Stimulated activated CD4-positive, alpha-beta T cell treated with anti-CD3 and anti-CD28 coated beads, Interleukin-15, amount 100 ng/mL, for 48 hours (primary cell): ENCODE data around the gene SYCE1L.
A peak's percentile ranks its signal among the peaks of the same experiment; 100 is the strongest.
"Not testable (repeated sequence)": the region's sequence is repeated elsewhere in the genome, so short reads cannot be mapped to it uniquely, and the experiment has no call there.

Experiments used
- DNase-seq, 2 donors: peaks; one replicate each; pipeline ENCODE4 v3.0.0-alpha.2; 2020; ENCODE audit warnings: low read depth in 2 of 2

Gene SYCE1L

DNA sequence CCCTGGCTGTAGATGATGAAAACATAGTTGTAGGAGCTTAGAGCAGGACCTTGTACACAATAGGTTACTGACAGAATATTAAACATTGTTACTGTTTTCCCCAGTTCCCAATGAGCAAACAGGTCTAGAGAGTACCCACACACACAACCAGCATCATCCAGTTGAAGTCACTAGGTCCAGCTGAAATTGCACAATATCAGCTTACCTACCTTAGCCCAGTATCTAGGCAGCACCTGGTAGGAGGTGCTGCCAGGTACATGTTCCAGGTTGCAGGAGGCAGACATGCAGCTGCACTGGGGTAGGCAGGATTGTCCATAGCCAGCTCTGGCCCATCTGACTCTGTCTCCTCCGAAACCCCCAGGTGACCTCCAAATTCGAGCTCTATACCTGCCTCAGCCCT lies 1.5 kb upstream of the SYCE1L start:
- no peak for DNase-seq

DNA sequence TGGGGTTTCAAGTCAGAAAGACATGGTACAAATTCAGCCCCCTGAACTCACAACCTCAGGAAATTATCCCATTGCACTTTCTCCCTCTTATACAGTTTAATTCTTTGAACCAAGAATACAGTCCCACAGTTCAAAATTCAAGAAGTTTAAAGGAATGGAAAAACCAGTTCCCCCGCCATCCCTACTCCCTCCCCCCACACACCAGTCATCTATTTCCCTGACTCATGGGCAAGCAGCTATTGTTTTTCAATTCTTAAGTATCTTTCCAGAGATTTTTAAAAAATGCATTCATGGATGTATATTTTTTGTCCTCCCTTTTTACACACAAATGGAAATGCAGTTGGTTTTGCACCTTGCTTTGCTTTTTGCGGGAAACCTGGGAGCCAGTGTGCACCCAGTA lies 7.3 kb downstream of the SYCE1L start:
- no peak for DNase-seq

DNA sequence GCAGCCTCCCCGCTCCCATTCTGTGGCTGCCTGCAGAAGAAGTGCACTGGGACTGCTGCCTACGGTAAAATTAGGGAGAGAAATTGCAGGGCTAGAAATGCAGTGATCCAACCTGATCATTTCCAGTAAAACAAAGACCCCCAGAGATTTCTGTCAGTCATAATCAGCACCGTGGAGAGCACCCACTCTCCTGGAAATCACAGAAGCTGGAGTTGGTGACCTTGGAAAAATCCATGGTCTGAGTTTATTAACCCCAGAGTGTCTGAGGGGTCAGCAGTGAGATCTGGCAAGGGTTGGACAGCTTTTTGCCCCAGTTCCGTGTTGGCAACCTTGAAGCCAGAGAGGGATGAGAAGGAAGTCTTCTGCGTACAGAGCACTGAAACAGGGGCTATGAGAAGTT lies 7.8 kb downstream of the SYCE1L start:
- no peak for DNase-seq

DNA sequence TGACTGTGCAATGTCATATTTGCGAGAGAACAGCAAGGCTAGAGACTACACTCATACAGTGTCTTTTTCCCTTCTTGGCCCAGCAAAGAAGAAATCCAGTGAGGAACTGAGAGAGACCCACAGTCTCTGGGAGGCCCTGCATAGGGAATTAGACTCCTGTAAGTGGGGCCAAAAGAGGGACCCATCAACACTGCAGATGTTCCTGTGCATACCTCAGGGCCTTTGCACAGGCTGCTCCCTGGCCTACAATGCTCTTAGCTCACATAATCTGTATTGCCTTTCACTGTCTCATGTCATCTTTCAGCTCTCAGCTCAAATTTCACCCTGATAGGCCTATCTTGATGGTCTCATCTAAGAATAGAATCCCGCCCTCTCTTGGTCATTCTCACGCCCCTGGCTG lies 9.2 kb downstream of the SYCE1L start:
- DNase-seq, result no peak

DNA sequence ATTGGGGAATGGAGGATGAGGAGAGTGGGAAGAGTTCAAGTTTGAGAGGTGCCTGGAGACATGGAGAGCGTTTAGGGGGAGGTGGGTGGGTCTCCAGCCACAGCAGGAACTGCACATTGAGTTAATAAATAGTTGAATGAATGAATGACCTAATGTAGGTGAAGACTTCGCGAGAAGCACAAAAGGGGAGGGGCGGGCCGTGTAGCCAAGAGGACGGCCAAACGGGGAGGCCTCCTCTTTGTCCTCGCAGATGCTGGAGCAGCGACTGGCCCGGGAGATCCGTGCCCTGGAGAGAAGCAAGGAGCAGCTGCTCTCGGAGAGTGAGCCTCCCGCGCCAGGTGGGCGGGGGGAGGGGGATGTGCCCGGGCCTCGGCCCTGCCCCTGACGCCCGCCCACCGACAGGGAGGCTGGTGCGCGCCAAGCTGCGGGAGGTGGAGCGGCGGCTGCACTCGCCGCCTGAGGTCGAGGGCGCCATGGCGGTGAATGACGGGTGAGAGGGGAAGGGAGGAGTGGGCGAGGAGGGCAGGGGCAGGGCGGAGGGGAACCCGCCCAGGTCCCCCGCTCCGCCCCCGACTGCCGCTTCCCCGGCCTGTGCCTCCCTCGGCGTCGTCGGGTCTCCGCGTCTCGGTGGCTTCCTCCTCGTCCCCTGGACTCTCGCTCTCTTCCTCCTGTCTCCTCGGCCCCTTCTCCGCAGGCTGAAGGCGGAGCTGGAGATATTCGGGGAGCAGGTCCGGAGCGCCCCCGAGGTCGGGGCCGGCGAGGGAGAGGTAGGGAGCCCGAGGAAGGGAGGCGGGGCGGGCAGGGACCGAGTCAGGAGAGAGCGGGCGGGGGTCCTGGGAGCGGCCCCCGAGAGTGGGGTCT lies 12.9 kb downstream of the SYCE1L start:
- DNase-seq, result peak in 1 of 2 donors; percentile 66

DNA sequence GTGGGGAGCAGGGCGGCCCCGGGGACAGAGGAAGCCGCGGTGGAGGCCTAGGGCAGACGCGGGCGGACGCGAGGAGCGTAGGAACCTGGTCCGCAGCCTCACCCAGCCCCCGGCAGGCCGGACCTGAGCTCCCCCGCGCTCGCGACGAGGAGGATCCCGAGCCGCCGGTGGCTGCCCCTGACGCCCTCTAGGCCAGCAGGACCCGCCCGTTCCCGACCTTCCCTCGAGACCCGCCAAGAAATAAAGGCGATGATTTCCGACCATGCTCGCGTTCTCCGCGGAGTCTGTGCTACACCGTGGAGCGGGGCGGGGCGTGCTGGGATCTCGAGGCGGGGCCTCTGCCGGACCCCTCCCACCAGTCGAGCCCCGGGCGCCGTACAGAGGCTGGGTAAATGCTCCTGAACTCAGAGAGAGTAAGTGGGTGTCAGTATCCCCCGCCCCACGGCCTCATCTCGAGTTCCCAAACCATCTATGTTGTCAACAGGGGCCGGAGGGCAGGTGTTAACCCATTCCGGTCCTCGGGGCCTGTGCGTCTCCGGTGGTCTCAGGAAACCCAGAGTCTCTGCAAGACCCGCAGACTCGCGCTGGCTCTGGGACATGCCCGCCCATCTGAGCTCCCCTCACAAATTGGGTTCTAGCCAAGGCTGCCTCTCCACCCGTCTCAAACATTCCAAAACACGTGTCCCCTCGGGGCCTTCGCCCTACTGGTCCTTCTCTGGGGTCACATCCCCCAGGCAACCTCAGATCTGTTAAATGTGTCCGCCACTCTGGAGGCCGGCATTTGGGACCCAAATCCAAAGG lies 13.7 kb downstream of the SYCE1L start:
- DNase-seq, result peak; percentile 44 to 65

DNA sequence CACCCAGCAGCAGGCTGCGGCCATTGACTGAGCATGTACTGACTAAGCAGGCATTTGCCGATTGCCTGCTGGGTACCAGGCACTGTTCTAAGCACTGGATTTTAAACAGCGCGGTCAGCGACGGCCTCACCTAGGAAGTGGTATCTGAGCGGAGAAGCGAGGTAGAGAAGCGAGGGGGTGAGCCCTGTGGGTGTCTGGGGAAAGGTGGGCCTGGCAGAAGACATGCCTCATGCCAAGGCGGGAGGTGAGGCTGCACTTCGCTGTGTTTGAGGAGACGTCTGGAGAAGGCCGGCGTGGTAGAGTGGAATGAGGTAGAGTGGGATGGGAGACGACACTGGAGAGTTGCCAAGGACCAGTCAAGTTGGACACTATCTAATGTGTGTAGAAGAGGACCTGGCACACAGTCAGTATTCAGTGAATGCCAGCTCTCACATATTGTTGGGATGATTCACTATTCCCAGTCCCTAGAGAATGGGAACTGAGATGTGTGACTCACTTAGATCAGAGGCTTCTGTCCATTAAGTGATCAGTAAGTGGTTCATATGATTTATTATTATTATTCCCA lies 14.4 kb downstream of the SYCE1L start:
- no peak for DNase-seq

DNA sequence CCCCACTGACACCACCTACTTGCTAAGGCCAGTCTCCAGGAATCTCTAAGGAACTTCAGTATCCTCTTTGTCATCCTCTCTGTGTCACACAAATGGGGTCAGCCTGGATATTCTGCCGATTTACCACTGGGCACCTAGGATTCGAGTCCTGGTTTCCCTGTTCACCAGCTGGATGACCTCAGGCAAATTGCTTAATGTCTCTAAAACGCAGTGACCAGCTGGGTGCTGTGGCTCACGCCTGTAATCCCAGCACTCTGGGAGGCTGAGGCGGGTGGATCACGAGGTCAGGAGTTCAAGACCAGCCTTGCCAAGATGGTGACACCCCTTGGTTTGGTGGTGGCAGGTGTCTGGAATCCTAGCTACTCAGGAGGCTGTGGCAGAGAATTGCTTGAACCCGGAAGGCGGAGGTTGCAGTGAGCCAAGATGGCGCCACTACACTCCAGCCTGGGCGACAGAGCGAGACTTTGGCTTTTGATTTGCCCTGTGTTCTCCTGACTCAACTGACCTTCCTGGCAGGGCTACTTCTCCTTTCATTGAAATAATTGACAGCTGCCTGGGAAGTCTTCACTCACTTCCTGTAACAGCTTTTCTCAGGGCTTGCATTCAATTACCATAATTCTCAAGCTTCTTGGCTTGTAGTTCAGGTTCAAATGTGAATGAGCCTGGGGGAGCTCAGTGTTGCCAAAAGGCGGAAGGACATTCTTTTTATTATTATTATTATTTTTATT lies 15.4 kb downstream of the SYCE1L start:
- DNase-seq, result no peak

DNA sequence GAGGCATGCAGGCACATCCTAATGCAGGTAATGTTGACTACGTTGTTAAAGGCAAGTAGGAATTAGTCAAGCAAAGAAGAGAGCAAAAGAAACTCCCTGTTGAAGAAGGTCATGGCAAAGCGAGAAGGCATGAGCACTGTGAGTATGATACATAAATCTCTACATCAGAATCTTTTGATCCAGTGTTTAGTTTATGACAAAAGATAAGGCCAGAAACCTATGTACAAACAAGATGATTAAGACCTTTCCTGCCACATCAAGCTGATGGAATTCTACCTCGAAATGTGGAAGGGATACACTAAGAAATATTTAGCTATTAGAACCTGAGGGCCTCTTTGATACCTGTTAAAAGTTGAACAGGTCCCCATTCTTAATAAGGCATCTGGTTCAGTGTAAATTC lies 20.2 kb downstream of the SYCE1L start:
- DNase-seq, result no peak

DNA sequence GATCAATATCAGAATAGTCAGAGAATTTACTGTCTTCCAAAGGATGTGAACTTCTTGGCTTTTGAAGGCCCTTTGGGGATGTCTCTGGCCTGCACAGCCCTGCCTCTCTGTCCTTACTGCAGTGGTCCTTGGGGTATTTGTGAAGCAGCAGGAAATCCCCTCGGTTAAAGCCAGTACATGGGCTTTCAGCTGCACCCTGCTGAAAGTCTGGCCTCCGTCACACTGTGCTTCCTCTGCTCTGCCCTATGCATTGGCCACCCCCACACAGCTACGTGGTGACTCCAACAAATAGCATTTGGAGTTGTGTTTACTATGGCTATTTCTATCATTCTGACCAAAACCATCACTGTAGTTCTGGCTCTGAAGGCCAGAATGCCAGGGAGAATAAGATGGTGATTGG lies 21.2 kb downstream of the SYCE1L start:
- DNase-seq, result no peak

DNA sequence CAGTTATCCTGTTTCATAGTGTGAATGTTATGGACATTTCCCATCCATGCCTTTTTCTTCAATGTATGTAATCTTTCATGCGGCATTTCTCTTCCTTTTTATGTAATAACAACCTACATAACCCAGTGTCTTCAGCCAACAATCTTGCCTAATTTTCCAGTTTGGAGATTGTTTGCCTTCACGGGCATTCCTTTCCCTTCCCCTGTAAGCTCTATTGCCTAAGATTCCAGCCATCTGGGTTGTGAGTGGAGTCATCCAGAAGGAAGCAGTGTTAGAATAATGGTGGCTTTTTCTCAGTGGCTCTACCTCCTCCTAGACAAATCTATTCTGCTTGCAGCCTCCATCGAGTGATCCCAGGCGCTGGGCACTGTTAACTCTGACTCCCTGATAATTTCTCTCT lies 22.3 kb downstream of the SYCE1L start:
- no peak for DNase-seq

DNA sequence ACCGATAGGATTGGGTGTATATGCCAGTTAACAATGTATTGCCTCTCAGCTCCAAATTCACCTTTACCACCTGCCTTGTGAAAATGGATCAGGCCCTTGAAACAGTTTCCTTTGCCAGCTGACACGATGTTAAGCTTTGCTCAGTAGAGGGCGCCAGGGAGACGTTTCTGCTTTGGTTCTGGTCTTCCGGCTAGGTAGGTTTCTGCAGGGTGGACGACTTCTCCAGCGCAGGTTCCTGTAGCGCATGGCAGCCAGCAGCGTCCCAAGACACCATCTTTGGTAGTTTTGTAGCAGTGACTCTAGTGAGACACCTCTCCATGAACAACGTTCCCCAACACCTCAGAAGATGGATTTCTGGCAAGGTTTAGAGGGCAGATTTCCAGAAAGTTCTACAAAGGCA lies 24.0 kb downstream of the SYCE1L start:
- peak in 1 of 2 donors; percentile 14 for DNase-seq

DNA sequence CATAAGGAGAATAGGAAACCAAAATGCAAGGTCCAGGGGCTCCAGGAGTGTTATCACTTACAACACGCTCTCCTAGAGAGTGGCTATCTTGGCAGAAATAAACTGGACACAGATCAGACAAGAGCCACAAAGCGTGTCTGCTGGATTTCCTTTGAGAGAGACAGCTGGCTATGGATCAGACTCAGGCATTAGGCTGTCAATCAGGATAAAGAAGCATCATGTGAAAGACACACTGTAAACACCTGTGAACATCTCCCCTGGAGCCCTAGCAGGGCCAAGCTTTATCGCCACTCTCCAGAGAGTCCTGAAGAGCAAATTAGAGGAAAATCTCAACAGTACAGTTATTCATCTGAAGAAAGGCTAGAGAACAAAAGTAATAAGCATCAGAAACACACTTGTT lies 26.0 kb downstream of the SYCE1L start:
- no peak for DNase-seq

DNA sequence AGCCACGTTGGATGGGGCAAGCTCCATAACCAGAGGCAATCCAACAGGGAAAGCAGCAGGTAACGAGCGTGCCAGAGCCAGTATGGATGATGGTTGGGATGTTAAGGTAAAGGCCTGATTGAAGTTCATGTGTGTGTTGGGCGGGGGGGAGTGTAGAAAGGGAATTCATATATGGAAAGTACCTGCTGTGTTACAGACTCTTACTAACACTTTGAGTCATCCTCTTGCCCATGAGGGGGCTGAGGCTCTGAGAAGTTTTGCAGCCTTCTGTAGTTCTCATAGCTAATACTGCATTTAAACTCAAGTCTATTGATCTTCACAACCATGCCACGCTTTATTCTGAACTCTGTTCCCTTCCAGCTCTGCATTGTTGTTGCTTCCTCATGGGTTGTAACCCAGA lies 28.5 kb downstream of the SYCE1L start:
- DNase-seq, result no peak

DNA sequence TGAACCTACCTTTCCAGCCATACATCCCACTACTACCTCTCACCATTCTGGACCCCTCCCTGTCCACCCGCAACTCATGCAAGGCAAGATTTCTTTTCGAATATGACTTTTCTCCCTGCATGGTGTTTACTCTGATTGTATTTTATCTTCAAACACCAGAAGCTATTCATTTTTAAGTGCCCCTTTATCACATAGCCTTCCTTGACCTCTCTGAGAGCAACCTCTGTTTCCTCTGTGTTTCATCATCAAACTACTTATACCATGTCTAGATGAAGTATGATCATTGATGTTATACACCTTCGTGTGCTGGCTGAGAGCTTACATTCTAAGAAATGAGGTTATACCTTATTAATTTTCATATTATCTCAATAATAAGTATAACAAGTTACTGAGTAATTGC lies 31.8 kb downstream of the SYCE1L start:
- no peak for DNase-seq

DNA sequence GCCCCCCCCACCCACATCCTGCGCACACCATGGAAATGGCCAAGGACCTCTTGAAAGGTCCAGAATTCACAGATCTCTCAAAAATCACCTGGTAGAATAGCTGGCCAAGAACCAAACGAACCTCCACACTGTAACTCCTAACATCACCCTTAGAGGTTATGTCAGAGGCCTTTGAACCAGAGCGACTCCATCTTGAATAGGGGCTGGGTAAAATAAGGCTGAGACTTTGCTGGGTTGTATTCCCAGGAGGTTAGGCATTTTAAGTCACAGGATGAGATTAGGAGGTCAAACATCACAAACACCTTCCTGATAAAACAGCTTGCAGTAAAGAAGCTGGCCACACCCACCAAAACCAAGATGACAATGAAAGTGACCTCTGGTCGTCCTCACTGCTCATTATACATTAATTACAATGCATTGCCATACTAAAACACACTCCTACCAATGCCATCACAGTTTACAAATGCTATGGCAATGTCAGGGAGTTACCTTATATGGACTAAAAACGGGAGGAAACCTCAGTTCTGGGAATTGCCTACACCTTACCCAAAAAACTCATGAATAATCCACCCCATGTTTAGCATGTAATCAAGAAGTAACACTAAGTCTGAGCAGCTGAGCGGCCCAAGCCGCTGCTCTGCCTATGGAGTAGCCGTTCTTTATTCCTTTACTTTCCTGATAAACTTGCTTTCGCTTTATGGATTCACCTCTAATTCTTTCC lies 34.8 kb downstream of the SYCE1L start:
- DNase-seq, result no peak

DNA sequence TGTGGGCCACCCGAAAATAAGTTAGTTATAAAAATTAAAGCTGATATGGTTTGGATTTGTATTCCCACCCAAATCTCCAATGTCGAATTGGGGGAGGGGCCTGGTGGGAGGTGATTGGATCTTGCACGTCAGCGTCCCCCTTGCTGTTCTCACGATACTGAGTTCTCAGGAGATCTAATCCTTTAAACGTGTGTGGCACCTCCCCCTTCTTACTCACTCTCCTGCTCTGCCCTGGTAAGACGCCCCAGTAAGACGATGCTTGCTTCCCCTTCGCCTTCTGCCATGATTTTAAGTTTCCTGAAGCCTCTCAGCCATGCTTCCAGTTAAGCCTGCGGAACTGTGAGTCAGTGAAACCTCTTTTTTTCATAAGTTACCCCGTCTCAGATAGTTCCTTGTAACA lies 35.4 kb downstream of the SYCE1L start:
- DNase-seq, result no peak

DNA sequence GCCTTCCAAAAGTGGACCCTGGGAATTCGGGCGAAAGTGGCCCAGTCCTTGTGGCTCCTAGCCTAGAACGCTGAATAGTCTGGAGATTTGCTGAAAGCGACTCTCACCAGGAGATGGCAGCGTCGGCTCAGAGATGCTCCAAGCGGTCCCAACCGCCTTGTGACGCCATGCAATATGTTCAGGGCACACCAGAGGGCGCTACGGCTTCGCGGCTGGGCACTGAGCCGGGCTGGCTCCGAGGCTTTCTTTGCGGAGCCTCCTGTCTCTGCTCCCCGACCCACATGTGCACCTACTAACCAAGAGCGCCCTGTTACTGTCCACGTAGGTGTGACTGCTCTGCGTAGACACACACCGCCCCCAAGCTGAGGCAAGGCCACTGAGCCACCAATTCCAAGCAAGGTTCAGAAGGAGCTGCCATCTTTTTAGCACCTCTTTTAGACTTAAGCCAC lies 36.9 kb downstream of the SYCE1L start:
- peak; percentile 79 to 82 for DNase-seq

DNA sequence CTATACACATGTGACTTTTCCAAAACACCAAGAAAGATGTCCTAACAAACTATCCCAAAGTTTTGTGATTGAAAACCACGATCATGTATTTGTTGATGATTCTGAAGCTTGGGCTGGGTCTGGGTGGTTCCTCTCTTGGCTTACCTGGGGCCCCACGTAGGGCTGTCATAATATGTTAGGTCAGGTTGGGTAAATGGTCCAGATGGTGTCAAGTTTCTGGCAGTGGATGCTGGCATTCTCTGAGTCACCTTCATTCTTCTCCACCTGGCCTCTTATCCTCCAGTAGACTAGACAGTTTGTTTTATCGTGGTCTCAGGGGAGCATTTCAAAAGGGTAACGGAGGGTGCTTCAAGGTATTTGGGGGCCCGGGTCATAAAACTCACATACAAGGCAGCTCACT lies 39.4 kb downstream of the SYCE1L start:
- DNase-seq, result no peak

DNA sequence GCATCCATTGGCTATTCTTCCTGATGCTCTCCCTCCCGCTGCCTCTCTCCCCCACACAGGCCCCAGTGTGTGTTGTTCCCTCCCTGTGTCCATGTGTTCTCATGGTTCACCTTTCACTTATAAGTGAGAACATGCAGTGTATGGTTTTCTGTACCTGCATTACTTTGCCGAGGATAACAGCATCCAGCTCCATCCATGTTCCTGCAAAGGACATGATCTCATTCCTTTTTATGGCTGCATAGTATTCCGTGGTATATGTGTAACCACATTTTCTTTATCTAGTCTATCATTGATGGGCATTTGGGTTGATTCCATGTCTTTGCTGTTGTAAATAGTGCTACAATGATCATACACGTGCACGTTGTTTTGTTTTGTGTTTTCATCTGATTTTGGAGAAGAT lies 43.3 kb downstream of the SYCE1L start:
- not testable (repeated sequence) for DNase-seq

DNA sequence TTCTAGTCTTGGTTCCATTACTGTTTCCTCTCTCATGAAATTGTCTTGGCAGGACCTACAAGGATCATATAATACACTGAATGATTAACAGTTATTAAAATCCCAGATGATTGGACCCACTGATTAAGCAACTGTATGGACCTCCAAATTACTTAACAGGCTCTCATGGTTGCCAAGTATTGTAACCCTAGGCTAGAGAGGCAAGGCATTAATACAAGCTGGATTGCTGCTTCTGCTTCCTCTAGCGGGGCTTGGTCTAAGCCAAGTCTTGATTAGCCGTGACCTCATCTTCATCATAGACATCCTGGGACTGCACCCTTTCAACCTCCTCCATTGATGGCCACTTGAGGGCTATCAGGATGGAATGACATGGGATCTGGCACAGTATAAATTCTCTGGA lies 46.9 kb downstream of the SYCE1L start:
- DNase-seq, result no peak
